ENCODE results near the gene SSMEM1.

DNA sequence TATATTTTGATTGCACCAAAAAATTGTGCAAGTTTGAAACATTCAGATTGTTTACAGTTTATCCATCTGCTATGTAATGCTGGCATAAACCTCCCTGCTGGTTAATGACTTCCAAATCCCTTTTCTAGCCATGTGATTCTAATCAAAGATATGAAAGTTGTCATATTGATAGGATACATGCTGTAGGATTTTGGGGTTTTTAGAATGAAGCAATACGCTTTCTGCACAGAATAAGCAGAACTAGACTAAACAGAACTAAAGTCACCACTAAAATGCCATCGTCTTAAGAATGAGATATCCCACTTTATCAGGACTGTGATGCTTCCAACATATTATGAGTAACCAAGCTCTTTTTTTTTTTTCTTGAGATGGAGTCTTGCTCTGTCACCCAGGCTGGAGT, 856 bp downstream of the SSMEM1 start:
- TF ChIP-seq, protein P1, sequence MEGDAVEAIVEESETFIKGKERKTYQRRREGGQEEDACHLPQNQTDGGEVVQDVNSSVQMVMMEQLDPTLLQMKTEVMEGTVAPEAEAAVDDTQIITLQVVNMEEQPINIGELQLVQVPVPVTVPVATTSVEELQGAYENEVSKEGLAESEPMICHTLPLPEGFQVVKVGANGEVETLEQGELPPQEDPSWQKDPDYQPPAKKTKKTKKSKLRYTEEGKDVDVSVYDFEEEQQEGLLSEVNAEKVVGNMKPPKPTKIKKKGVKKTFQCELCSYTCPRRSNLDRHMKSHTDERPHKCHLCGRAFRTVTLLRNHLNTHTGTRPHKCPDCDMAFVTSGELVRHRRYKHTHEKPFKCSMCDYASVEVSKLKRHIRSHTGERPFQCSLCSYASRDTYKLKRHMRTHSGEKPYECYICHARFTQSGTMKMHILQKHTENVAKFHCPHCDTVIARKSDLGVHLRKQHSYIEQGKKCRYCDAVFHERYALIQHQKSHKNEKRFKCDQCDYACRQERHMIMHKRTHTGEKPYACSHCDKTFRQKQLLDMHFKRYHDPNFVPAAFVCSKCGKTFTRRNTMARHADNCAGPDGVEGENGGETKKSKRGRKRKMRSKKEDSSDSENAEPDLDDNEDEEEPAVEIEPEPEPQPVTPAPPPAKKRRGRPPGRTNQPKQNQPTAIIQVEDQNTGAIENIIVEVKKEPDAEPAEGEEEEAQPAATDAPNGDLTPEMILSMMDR (IDR thresholded peaks at IDR 0.05), result no peak
- TF ChIP-seq EZH2 (IDR thresholded peaks at IDR 0.05) (no peak), EZH2phosphoT487 (IDR thresholded peaks at IDR 0.05) (no peak)

Measured in neural progenitor cell (in vitro differentiated cells).